ENCODE results near the gene GPC6.

The GPC6 gene

DNA sequence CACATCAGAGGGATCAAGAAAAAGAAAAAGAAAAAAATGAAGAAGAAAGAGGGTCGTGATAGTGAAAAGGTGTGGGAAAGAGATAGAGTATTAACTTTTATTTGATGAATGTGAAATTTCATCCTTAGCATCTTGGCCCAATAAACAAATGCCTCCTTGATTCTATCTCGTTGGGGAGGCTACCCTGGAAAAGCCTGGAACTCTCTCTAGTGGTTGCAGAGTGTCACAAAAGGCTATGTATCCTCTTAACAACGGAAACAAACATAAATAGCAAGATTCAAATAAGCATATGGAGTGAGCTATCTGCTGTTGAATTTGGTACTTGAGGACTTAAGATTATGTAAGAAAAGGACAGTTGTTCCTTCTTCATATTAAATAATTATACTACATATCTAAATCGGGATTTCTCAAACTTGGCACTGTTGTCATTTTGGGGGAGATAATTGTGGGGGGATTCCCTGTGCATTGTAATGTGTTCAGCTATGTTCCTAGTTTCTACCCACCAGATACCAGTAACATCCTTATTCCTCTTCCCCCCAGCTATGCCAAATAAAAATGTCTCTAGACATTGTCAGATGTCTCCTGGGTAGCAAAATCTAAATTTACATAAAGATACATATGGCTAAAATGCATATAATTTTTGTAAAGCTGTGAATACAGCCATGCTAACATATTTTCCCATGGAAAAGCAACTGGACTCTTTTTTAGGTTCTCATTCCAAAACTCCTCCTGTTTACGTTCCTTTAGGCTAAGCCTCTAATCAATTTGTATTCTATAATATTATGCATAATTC, 695.7 kb downstream of the GPC6 start:
- TF ChIP-seq CTCF (conservative IDR thresholded peaks at IDR 0.05; ENCODE audit: low read depth, low read length) = peak; percentile 19
- peak; percentile 18 for DNase-seq (ENCODE audit: low read depth)
- H3K4me3 ChIP-seq (ENCODE audit: low read depth, low read length) = no peak overlapping the region

DNA sequence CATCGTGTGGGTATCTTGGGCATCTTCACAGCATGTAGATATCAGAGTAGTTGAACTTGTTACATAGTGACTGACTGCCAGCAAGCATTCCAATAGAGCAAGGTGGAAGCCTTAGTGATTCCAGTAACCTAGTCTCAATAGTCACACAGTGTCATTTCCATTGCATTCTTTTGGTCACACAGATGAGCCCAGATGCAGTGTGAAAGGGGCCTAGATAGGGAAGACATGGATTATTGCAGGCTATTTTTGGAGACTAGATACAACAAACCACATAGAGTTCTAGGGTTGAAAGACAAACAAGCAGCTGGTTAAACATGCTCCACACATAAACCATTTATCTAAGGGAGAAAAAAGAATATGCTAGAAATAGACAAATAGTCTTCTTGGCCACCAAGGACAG, 699.4 kb downstream of the GPC6 start:
- no peak for DNase-seq (ENCODE audit: low read depth)
- TF ChIP-seq CTCF (conservative IDR thresholded peaks at IDR 0.05; ENCODE audit: low read depth, low read length) = no peak
- H3K4me3 ChIP-seq (ENCODE audit: low read depth, low read length) = no peak overlapping the region

- DNase-seq (ENCODE audit: low read depth) = no peak
- no peak overlapping the region for H3K4me3 ChIP-seq (ENCODE audit: low read depth, low read length)
- no peak for TF ChIP-seq CTCF (conservative IDR thresholded peaks at IDR 0.05; ENCODE audit: low read depth, low read length)
Observed at GRCh38 chr13:93926425-93926824, 699.8 kb downstream of the GPC6 start.

DNA sequence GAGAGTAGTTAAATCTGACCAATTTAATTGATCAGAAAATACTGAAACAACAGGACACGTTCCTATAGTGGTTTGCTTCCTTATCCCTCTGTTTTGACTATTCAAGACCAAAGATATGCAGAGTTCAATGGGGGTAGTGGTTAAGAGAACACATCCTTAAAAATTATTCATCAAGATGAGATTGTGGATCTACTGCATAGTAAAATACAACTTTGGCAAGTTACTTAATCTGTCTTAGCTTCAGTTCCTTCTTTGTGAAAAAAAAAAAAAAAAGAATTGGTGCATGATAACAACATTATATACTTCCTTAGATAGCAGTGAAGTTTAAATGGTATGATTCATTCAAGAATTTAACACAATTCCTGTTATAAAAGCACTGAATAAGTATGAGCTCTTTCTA, 700.8 kb downstream of the GPC6 start:
- no peak overlapping the region for H3K4me3 ChIP-seq (ENCODE audit: low read depth, low read length)
- TF ChIP-seq CTCF (conservative IDR thresholded peaks at IDR 0.05; ENCODE audit: low read depth, low read length) = no peak
- DNase-seq (ENCODE audit: low read depth) = peak; percentile 33

DNA sequence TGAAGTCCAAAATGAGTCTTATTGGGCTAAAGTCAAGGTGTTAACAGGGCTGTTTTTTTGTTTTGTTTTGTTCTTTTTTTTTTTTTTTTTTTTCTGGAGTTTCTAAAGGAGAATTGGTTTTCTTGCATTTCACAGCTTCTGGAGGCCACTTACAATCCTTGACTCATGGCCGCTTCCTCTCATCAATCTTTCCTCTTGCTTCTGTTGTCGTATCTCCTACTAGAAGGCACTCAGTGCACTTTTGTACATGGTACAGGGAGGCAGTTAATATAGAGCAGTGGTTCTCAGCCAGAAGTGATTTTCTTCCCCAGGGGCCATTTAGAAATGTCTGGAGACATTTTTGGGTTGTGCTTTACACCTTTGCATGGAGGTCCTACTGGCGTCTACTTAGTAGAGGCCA, 706.3 kb downstream of the GPC6 start:
- H3K4me3 ChIP-seq (ENCODE audit: low read depth, low read length) = no peak overlapping the region
- no peak for TF ChIP-seq CTCF (conservative IDR thresholded peaks at IDR 0.05; ENCODE audit: low read depth, low read length)
- DNase-seq (ENCODE audit: low read depth) = no peak

GRCh38 chr13:93936901-93937300, 710.3 kb downstream of the GPC6 start:
- H3K4me3 ChIP-seq (ENCODE audit: low read depth, low read length) = no peak overlapping the region
- no peak for TF ChIP-seq CTCF (conservative IDR thresholded peaks at IDR 0.05; ENCODE audit: low read depth, low read length)
- DNase-seq (ENCODE audit: low read depth) = no peak

DNA sequence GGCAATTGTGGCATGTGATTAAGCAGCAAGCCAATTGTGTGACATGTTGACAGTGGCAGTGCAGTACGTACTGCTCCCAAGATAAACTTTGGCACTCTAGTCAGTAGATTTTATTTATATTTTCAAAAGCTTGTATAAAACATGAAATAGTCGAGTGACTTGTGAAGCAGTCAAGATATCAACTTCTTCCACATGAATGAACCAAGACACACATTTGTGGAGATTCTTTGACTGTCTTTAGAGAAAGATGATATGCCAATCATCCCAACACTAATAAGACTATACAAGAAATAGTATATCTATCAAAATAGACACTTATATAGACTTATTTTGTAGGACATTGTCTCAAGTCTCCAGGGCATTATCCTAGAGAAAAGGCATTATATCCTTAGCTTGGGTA, 714.8 kb downstream of the GPC6 start:
- no peak for DNase-seq (ENCODE audit: low read depth)
- TF ChIP-seq CTCF (conservative IDR thresholded peaks at IDR 0.05; ENCODE audit: low read depth, low read length) = no peak
- no peak overlapping the region for H3K4me3 ChIP-seq (ENCODE audit: low read depth, low read length)

Data from choroid plexus epithelial cell (primary cell).